Measurements from ENCODE around the gene LRRC4C. TPM values are rescaled to one million over a fixed set of nuclear protein-coding genes. Genes with fewer than 3 reads are reported as not detected.

The LRRC4C gene
- polyA plus RNA-seq, 1 donor from 2014 or later, result 24.3 TPM

GRCh38 chr11:40118780-40119179, 1340.7 kb downstream of the LRRC4C start:
- TF ChIP-seq EP300 (conservative IDR thresholded peaks at IDR 0.05; ENCODE audit: poor library complexity, severe bottlenecking) (no peak), CTCF (IDR thresholded peaks at IDR 0.05; ENCODE audit: poor library complexity, severe bottlenecking) (no peak), RAD21 (conservative IDR thresholded peaks at IDR 0.05) (no peak), SMC3 (conservative IDR thresholded peaks at IDR 0.05; ENCODE audit: poor library complexity) (no peak), POLR2AphosphoS5 (IDR thresholded peaks at IDR 0.05) (no peak), REST (IDR thresholded peaks at IDR 0.05; ENCODE audit: borderline replicate concordance) (no peak), MXI1 (conservative IDR thresholded peaks at IDR 0.05; ENCODE audit: poor library complexity, severe bottlenecking) (no peak), TAF1 (IDR thresholded peaks at IDR 0.05; ENCODE audit: low read depth) (no peak), EZH2 (IDR thresholded peaks at IDR 0.05; ENCODE audit: borderline replicate concordance, insufficient read depth, low read length, poor library complexity, severe bottlenecking) (no peak)
- Histone ChIP-seq H3K79me2 (replicated peaks; ENCODE audit: insufficient read depth, low read length) (no peaks in the 10 kb centered on the region), H3F3A (ENCODE audit: insufficient read depth, low read length, poor library complexity, severe bottlenecking) (no peaks in the 10 kb centered on the region), H3K9me2 (ENCODE audit: insufficient read depth, low read length) (no peaks in the 10 kb centered on the region), H3K27me3 (ENCODE audit: insufficient read depth, low read depth, low read length) (no peaks in the 10 kb centered on the region), H3K9me3 (ENCODE audit: low read length) (peaks cover 9% of the 10 kb centered on the region), H4K20me1 (ENCODE audit: insufficient read depth) (no peaks in the 10 kb centered on the region), H3K36me3 (ENCODE audit: insufficient read depth, low read length) (peaks cover 14% of the 10 kb centered on the region), H3K27ac (ENCODE audit: low read length) (no peak overlapping the region), H2AFZ (ENCODE audit: low read depth, low read length) (no peak overlapping the region), H3K4me2 (ENCODE audit: low read length) (no peak overlapping the region), H3K9ac (ENCODE audit: low read length) (no peak overlapping the region), H3K4me3 (ENCODE audit: low read length) (no peak overlapping the region)

GRCh38 chr11:40118026-40118425, 1341.4 kb downstream of the LRRC4C start:
- Histone ChIP-seq H3K27ac (ENCODE audit: low read length) (no peak overlapping the region), H3K79me2 (replicated peaks; ENCODE audit: insufficient read depth, low read length) (no peaks in the 10 kb centered on the region), H3K27me3 (ENCODE audit: insufficient read depth, low read depth, low read length) (no peaks in the 10 kb centered on the region), H3K9me3 (ENCODE audit: low read length) (peaks cover 7% of the 10 kb centered on the region), H3K9ac (ENCODE audit: low read length) (no peak overlapping the region), H3K36me3 (ENCODE audit: insufficient read depth, low read length) (peaks cover 14% of the 10 kb centered on the region), H4K20me1 (ENCODE audit: insufficient read depth) (no peaks in the 10 kb centered on the region), H3K4me3 (ENCODE audit: low read length) (no peak overlapping the region), H3F3A (ENCODE audit: insufficient read depth, low read length, poor library complexity, severe bottlenecking) (no peaks in the 10 kb centered on the region), H3K4me2 (ENCODE audit: low read length) (no peak overlapping the region), H3K9me2 (ENCODE audit: insufficient read depth, low read length) (no peaks in the 10 kb centered on the region), H2AFZ (ENCODE audit: low read depth, low read length) (no peak overlapping the region)
- TF ChIP-seq TAF1 (IDR thresholded peaks at IDR 0.05; ENCODE audit: low read depth), result no peak
- TF ChIP-seq REST (IDR thresholded peaks at IDR 0.05; ENCODE audit: borderline replicate concordance), result no peak
- TF ChIP-seq EZH2 (IDR thresholded peaks at IDR 0.05; ENCODE audit: borderline replicate concordance, insufficient read depth, low read length, poor library complexity, severe bottlenecking), result no peak
- no peak for TF ChIP-seq RAD21 (conservative IDR thresholded peaks at IDR 0.05)
- TF ChIP-seq EP300 (conservative IDR thresholded peaks at IDR 0.05; ENCODE audit: poor library complexity, severe bottlenecking), result no peak
- TF ChIP-seq CTCF (IDR thresholded peaks at IDR 0.05; ENCODE audit: poor library complexity, severe bottlenecking), result no peak
- TF ChIP-seq SMC3 (conservative IDR thresholded peaks at IDR 0.05; ENCODE audit: poor library complexity), result no peak
- TF ChIP-seq MXI1 (conservative IDR thresholded peaks at IDR 0.05; ENCODE audit: poor library complexity, severe bottlenecking), result no peak
- TF ChIP-seq POLR2AphosphoS5 (IDR thresholded peaks at IDR 0.05), result no peak

Measured in neural cell (in vitro differentiated cells).